Esophagus squamous epithelium (tissue), 5 donors: Measurements from ENCODE around the gene CCDC102A. TPM values are rescaled to one million over a fixed set of nuclear protein-coding genes. Genes with fewer than 3 reads are reported as not detected.

Experiments
- DNase-seq: peaks from one replicate; lab custom pipeline; 2025; lab: John Stamatoyannopoulos, UW
- H3K27ac ChIP-seq, 4 donors: fragments of 200-600 bp; sonication (generic); one replicate each; pipeline ENCODE4 v1.5.1; 2016 to 2019; ENCODE audit warnings: mild to moderate bottlenecking in 1 of 4
- H3K27me3 ChIP-seq, 4 donors: fragments of 200-600 bp; sonication (generic); 1 replicate in 3 of 4; 2 replicates in 1 of 4; pipeline versions ENCODE4 v1.5.1 to v1.6.0; 2017 to 2021; ENCODE audit warnings: antibody characterized with exemption in 1 of 4
- H3K36me3 ChIP-seq, 3 donors: fragments of 200-600 bp; sonication (generic); one replicate each; pipeline ENCODE4 v1.5.1; 2016 to 2019
- H3K4me1 ChIP-seq, 3 donors: fragments of 200-600 bp; sonication (generic); one replicate each; pipeline ENCODE4 v1.5.1; 2017 to 2019
- H3K4me3 ChIP-seq, 4 donors: fragments of 200-600 bp; sonication (generic); 1 replicate in 3 of 4; 2 replicates in 1 of 4; pipeline ENCODE4 v1.5.1; 2016 to 2019; ENCODE audit warnings: mild to moderate bottlenecking in 2 of 4, moderate library complexity in 1 of 4
- H3K9me3 ChIP-seq, 3 donors: fragments of 200-600 bp; sonication (generic); one replicate each; pipeline ENCODE4 v1.5.1; 2016 to 2019
- POLR2A ChIP-seq, 4 donors: fragments of 450-650 bp; IDR thresholded peaks; one replicate each; pipeline ENCODE4 v1.6.1; 2017; ENCODE audit warnings: antibody characterized with exemption in 4 of 4, mild to moderate bottlenecking in 4 of 4, moderate library complexity in 3 of 4
- WGBS, 2 donors: methylation state at CpG; one replicate each; pipeline ENCODE4 v1.1.5; 2018; 5-methylcytosine and 5-hydroxymethylcytosine counted together
- intact Hi-C: fragments of 100-400 bp; cut with DNase I; formaldehyde crosslinking; loops from one replicate; pipeline ENCODE4 v1.15.0; 2022
- total RNA-seq, 4 donors: library from RNA; depleted of rRNA; stranded (reverse); fragments of >200 nt; gene quantifications; one replicate each; pipeline ENCODE4 v1.1.0, GENCODE V29; 2016
- TF ChIP-seq, protein P1 (sequence below), 6 experiments: fragments of 450-650 bp in 4 of 6; fragments of 200-600 bp in 2 of 6; sonication (generic) in 2 of 6; IDR thresholded peaks; one replicate each; pipeline ENCODE4 v1.5.1; 2016 to 2019; ENCODE audit warnings: antibody characterized with exemption in 6 of 6, mild to moderate bottlenecking in 4 of 6, moderate library complexity in 4 of 6
- donor health status: DM: yes; HTN: yes; CAD: no.

Gene CCDC102A
- total RNA-seq, 4 donors from 2014 or later, result 3.5 to 10.9 (median 6.9) TPM

DNA sequence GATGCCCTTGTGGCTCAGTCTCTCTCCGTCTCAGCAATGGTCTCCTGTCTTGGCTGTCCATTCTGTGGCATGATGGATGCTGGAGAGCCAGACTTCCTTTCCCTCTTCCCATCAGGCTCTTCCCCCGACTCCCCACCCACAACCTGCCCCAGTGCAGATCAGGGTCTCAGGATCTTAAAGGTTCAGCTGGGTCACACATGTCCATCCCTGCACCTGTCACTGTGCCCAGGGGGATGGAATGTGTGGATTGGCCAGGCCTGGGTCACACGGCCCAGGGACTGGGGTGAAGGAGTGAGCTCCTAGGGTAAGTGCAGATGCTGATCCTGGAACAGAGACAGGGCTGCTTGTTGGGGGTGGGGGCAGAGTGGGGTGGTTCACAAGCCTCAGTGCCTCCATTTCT, 29.1 kb upstream of the CCDC102A start:
- no peak overlapping the region for H3K27ac ChIP-seq
- H3K27me3 ChIP-seq, result peaks cover 0 to 41% (median 0%) of the 10 kb centered on the region in 4 donors
- peaks cover 0 to 10% (median 8%) of the 10 kb centered on the region in 3 donors for H3K9me3 ChIP-seq
- H3K36me3 ChIP-seq, result no peaks in the 10 kb centered on the region
- WGBS, 2 donors, result 50 to 60% methylated on average over 1 to 2 of the region's 3 CpGs
- H3K4me1 ChIP-seq, result no peaks in the 10 kb centered on the region
- intact Hi-C loops, result no loop called here
- H3K4me3 ChIP-seq, result no peak overlapping the region
- no peak for DNase-seq
- no peak for TF ChIP-seq POLR2A (IDR thresholded peaks at IDR 0.05)
- TF ChIP-seq, protein P1, sequence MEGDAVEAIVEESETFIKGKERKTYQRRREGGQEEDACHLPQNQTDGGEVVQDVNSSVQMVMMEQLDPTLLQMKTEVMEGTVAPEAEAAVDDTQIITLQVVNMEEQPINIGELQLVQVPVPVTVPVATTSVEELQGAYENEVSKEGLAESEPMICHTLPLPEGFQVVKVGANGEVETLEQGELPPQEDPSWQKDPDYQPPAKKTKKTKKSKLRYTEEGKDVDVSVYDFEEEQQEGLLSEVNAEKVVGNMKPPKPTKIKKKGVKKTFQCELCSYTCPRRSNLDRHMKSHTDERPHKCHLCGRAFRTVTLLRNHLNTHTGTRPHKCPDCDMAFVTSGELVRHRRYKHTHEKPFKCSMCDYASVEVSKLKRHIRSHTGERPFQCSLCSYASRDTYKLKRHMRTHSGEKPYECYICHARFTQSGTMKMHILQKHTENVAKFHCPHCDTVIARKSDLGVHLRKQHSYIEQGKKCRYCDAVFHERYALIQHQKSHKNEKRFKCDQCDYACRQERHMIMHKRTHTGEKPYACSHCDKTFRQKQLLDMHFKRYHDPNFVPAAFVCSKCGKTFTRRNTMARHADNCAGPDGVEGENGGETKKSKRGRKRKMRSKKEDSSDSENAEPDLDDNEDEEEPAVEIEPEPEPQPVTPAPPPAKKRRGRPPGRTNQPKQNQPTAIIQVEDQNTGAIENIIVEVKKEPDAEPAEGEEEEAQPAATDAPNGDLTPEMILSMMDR (IDR thresholded peaks at IDR 0.05), result no peak

DNA sequence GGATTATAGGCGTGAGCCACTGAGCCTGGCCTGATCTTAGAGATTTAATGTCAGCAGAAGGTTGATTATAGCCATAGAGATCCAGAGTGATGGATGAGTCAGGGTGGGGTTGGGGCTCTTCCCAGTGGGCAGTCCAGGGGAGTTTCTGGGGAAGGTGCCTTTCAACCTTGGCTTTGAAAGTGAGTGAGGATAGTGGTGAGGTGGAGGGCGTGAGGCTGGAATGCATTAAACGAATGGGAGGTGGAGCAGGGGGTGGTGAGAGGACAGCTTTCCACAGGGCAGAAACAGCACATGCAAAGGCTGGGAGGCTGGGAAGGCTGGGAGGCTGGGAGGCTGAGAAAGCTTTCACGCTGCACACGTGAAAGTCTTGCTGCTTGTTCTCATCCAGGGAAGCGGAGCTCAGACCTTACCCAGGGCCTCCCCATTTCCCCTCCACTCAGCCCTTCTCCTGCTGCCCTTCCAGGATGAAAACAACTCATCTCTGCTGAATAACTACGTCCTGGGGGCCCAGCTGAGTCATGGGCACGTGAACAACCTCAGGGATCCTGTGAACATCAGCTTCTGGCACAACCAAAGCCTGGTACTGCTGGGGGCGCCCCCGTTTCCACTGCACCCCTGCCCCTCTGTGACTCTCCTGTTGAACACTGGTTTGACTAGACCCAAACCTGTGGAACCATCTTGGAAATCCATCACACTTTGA, 28.4 kb upstream of the CCDC102A start:
- H3K4me3 ChIP-seq, result no peak overlapping the region
- WGBS, 2 donors, result 54 to 65% methylated on average over 7 to 9 of the region's 10 CpGs
- no peak for TF ChIP-seq POLR2A (IDR thresholded peaks at IDR 0.05)
- TF ChIP-seq, protein P1 (IDR thresholded peaks at IDR 0.05), result no peak
- peaks cover 0 to 43% (median 0%) of the 10 kb centered on the region in 4 donors for H3K27me3 ChIP-seq
- no peaks in the 10 kb centered on the region for H3K4me1 ChIP-seq
- no peak for DNase-seq
- H3K27ac ChIP-seq, result no peak overlapping the region
- no peaks in the 10 kb centered on the region for H3K36me3 ChIP-seq
- intact Hi-C loops, result no loop called here
- H3K9me3 ChIP-seq, result peaks cover 0 to 12% (median 8%) of the 10 kb centered on the region in 3 donors

DNA sequence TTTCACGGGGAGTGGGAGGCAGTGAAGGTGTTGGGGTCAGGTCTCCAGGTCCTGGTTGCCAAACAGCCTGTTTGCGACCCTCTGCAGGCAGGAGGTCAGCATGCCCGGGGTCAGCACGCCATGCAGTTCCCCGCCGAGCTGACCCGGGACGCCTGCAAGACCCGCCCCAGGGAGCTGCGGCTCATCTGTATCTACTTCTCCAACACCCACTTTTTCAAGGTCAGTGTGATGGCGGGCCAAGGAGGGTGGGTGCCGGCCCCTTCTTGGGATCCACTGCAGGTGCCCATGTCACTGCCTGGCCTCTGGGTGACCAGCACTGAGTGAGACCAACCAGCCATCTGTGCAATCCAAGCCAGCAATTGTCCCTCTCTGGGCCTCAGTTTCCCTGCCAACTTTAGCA, 27.4 kb upstream of the CCDC102A start:
- Histone ChIP-seq H3K4me1 (no peaks in the 10 kb centered on the region), H3K4me3 (no peak overlapping the region), H3K36me3 (no peaks in the 10 kb centered on the region), H3K9me3 (peaks cover 0 to 12% (median 8%) of the 10 kb centered on the region in 3 donors), H3K27me3 (peaks cover 0 to 48% (median 0%) of the 10 kb centered on the region in 4 donors), H3K27ac (no peak overlapping the region)
- WGBS, 2 donors, result 78 to 81% methylated on average over 5 to 6 of the region's 12 CpGs
- TF ChIP-seq, protein P1 (IDR thresholded peaks at IDR 0.05), result no peak
- TF ChIP-seq POLR2A (IDR thresholded peaks at IDR 0.05), result no peak
- intact Hi-C loops, result no loop called here
- DNase-seq, result no peak

DNA sequence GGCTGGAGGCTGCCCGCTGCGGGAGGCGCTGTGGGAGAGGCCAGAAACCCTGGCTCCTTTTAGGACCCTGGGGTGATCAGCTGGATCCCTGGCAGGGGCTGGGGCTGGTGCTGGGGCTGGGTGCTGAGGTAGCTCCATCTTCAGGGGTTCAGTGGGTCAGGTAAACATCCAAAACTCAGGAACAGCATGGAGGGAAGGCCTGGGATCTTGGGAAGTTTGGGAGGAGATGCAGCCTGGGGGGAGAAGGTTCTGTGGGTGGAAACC, 27.0 kb upstream of the CCDC102A start:
- Histone ChIP-seq H3K4me3 (no peak overlapping the region), H3K27ac (no peak overlapping the region), H3K36me3 (no peaks in the 10 kb centered on the region), H3K4me1 (no peaks in the 10 kb centered on the region), H3K9me3 (peaks cover 0 to 12% (median 8%) of the 10 kb centered on the region in 3 donors), H3K27me3 (peaks cover 0 to 48% (median 0%) of the 10 kb centered on the region in 4 donors)
- intact Hi-C loops, result no loop called here
- no CpG with 5 or more reads among the region's 3 CpGs for WGBS, 2 donors
- no peak for TF ChIP-seq POLR2A (IDR thresholded peaks at IDR 0.05)
- TF ChIP-seq, protein P1 (IDR thresholded peaks at IDR 0.05), result no peak
- no peak for DNase-seq

DNA sequence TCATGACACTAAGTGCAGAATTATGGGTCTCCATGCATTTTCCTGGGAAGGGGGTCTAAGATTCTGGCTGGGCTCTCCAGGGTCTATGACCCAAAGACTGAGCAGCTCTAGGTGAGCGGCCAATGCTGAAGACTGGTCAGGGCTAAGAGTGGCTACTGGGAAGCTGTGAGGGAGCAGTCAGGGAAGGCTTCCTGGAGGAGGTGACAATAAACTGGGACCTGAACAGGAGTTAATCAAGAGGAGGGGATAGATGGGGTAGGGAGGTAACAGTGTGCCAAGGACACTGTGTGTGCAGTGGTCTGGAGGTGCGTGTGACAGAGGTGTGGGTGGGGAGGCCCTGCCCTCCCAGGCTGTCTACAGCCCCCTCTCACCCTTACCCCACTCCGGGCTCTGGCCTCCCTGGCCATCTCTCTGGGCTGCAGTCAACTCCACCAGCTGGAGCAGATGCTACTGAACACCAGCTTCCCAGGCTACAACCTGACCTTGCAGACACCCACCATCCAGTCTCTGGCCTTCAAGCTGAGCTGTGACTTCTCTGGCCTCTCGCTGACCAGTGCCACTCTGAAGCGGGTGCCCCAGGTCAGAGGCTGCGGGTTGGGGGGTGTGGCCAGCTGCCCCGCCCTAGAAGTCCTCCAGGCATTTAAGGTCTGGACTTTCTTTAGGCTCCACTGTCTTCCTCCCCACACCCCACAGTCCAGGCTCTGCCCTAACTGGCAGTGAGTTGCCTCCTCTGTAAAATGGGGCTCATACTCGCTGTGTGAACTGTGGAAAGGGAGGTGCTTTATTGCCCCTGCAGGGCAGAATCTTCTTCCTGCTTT, 26.5 kb upstream of the CCDC102A start:
- no peaks in the 10 kb centered on the region for H3K36me3 ChIP-seq
- H3K27ac ChIP-seq, result no peak overlapping the region
- no peak for DNase-seq
- H3K4me1 ChIP-seq, result no peaks in the 10 kb centered on the region
- H3K4me3 ChIP-seq, result no peak overlapping the region
- 33 to 72% methylated on average over 2 to 3 of the region's 8 CpGs for WGBS, 2 donors
- no peak for TF ChIP-seq POLR2A (IDR thresholded peaks at IDR 0.05)
- TF ChIP-seq, protein P1 (IDR thresholded peaks at IDR 0.05), result no peak
- H3K27me3 ChIP-seq, result peaks cover 0 to 48% (median 0%) of the 10 kb centered on the region in 4 donors
- H3K9me3 ChIP-seq, result peaks cover 0 to 12% (median 8%) of the 10 kb centered on the region in 3 donors
- intact Hi-C loops, result no loop called here
